Natural killer cell treated with Interleukin-12 subunit alpha and Interleukin-12 subunit beta and Interleukin-15 and Interleukin-18, amount 100 ng/mL, for 72 hours (primary cell): ENCODE results near the gene OPA1. TPM values are rescaled to one million over a fixed set of nuclear protein-coding genes. Genes with fewer than 3 reads are reported as not detected.
A peak's percentile ranks its signal among the peaks of the same experiment; 100 is the strongest.

ENCODE experiments used
- ATAC-seq, 2 donors: fragments of 150-1000 bp; cut with Tn5 transposase in 1 of 2; sonication (Bioruptor Pico), chemical (Tn5 transposase) in 1 of 2; 2 replicates each; pipeline ENCODE4 v1.10.0; 2021
- DNase-seq: peaks from one replicate; pipeline ENCODE4 v3.0.0; 2022; ENCODE audit warnings: low spot score
- H3K27ac Mint-ChIP-seq, 2 donors: 1 replicate in 1 of 2; 2 replicates in 1 of 2; pipeline ENCODE4 v1.8.0; 2022; ENCODE audit warnings: mixed read lengths in 2 of 2, mild to moderate bottlenecking in 1 of 2, moderate library complexity in 1 of 2
- H3K27me3 Mint-ChIP-seq, 2 donors: 1 replicate in 1 of 2; 2 replicates in 1 of 2; pipeline ENCODE4 v1.8.0; 2022; ENCODE audit warnings: mixed read lengths in 2 of 2
- H3K36me3 Mint-ChIP-seq: one replicate; pipeline ENCODE4 v1.8.0; 2022; ENCODE audit warnings: mixed read lengths
- H3K4me1 Mint-ChIP-seq, 2 donors: 1 replicate in 1 of 2; 2 replicates in 1 of 2; pipeline ENCODE4 v1.8.0; 2022; ENCODE audit warnings: low read depth in 2 of 2, mixed read lengths in 2 of 2, mild to moderate bottlenecking in 1 of 2
- H3K4me3 Mint-ChIP-seq: one replicate; pipeline ENCODE4 v1.8.0; 2022; ENCODE audit warnings: mixed read lengths
- H3K9me3 Mint-ChIP-seq: 2 replicates; pipeline ENCODE4 v1.8.0; 2022; ENCODE audit warnings: mixed read lengths
- total RNA-seq, 2 donors: library from RNA; stranded (reverse); gene quantifications; one replicate each; pipeline ENCODE4 v1.2.3, GENCODE V29; 2022

Gene OPA1
- total RNA-seq, 2 donors from 2014 or later = 62.3 to 84.6 TPM

GRCh38 chr3:193732391-193732790, 139.4 kb downstream of the OPA1 start:
- no peaks in the 10 kb centered on the region for H3K9me3 Mint-ChIP-seq
- DNase-seq (no peak), ATAC-seq (no peak)
- H3K27ac Mint-ChIP-seq = no peak overlapping the region
- H3K27me3 Mint-ChIP-seq = peaks cover 3 to 9% of the 10 kb centered on the region in 2 donors
- no peak overlapping the region for H3K4me3 Mint-ChIP-seq
- H3K36me3 Mint-ChIP-seq = no peaks in the 10 kb centered on the region
- H3K4me1 Mint-ChIP-seq = no peaks in the 10 kb centered on the region

- Mint-ChIP-seq H3K27ac (no peak overlapping the region), H3K4me3 (no peak overlapping the region), H3K9me3 (no peaks in the 10 kb centered on the region), H3K4me1 (no peaks in the 10 kb centered on the region), H3K27me3 (peaks cover 3 to 9% of the 10 kb centered on the region in 2 donors), H3K36me3 (no peaks in the 10 kb centered on the region)
- ATAC-seq (no peak), DNase-seq (no peak)
Observed at GRCh38 chr3:193732827-193733226, 139.8 kb downstream of the OPA1 start.

- no peak overlapping the region for H3K27ac Mint-ChIP-seq
- H3K27me3 Mint-ChIP-seq = peaks cover 0 to under 1% of the 10 kb centered on the region in 2 donors
- DNase-seq (no peak), ATAC-seq (peak in 1 of 2 donors; percentile 8)
- no peak overlapping the region for H3K4me3 Mint-ChIP-seq
- no peaks in the 10 kb centered on the region for H3K36me3 Mint-ChIP-seq
- H3K9me3 Mint-ChIP-seq = no peaks in the 10 kb centered on the region
- no peaks in the 10 kb centered on the region for H3K4me1 Mint-ChIP-seq
Observed at GRCh38 chr3:193734737-193735366, 141.8 kb downstream of the OPA1 start.

GRCh38 chr3:193735850-193736249, 142.8 kb downstream of the OPA1 start:
- ATAC-seq = no peak
- Mint-ChIP-seq H3K4me1 (no peaks in the 10 kb centered on the region), H3K9me3 (no peaks in the 10 kb centered on the region)

GRCh38 chr3:193736616-193737015, 143.6 kb downstream of the OPA1 start:
- ATAC-seq (peak; percentile 32 to 52), DNase-seq (no peak)
- no peaks in the 10 kb centered on the region for H3K4me1 Mint-ChIP-seq
- no peak overlapping the region for H3K4me3 Mint-ChIP-seq
- H3K36me3 Mint-ChIP-seq = no peaks in the 10 kb centered on the region
- no peaks in the 10 kb centered on the region for H3K9me3 Mint-ChIP-seq
- H3K27me3 Mint-ChIP-seq = peaks cover 0 to 2% of the 10 kb centered on the region in 2 donors
- no peak overlapping the region for H3K27ac Mint-ChIP-seq

More at GRCh38 chr3:193735850-193736249, 142.8 kb downstream of the OPA1 start:
- DNase-seq = no peak
- H3K36me3 Mint-ChIP-seq = no peaks in the 10 kb centered on the region
- no peak overlapping the region for H3K27ac Mint-ChIP-seq
- no peak overlapping the region for H3K4me3 Mint-ChIP-seq
- peaks cover 0 to 2% of the 10 kb centered on the region in 2 donors for H3K27me3 Mint-ChIP-seq

GRCh38 chr3:193737191-193737751, 144.3 kb downstream of the OPA1 start:
- ATAC-seq (no peak), DNase-seq (no peak)
- Mint-ChIP-seq H3K36me3 (no peaks in the 10 kb centered on the region), H3K4me1 (no peaks in the 10 kb centered on the region), H3K27me3 (peaks cover 2 to 6% of the 10 kb centered on the region in 2 donors), H3K27ac (no peak overlapping the region), H3K4me3 (no peak overlapping the region), H3K9me3 (no peaks in the 10 kb centered on the region)

- Mint-ChIP-seq H3K27ac (no peak overlapping the region), H3K4me3 (no peak overlapping the region), H3K27me3 (peaks cover 16 to 26% of the 10 kb centered on the region in 2 donors), H3K4me1 (peaks cover 0 to 8% of the 10 kb centered on the region in 2 donors), H3K36me3 (no peaks in the 10 kb centered on the region), H3K9me3 (no peaks in the 10 kb centered on the region)
- no peak for DNase-seq
- ATAC-seq = no peak
Observed at GRCh38 chr3:193742628-193743027, 149.6 kb downstream of the OPA1 start.

- no peak overlapping the region for H3K4me3 Mint-ChIP-seq
- peaks cover 17 to 32% of the 10 kb centered on the region in 2 donors for H3K27me3 Mint-ChIP-seq
- ATAC-seq = peak in 1 of 2 donors; percentile 60
- peaks cover 0 to 8% of the 10 kb centered on the region in 2 donors for H3K4me1 Mint-ChIP-seq
- no peaks in the 10 kb centered on the region for H3K36me3 Mint-ChIP-seq
- no peaks in the 10 kb centered on the region for H3K9me3 Mint-ChIP-seq
- DNase-seq = no peak
- H3K27ac Mint-ChIP-seq = no peak overlapping the region
Observed at GRCh38 chr3:193743702-193744047, 150.7 kb downstream of the OPA1 start.

- Mint-ChIP-seq H3K4me1 (peaks cover 0 to 8% of the 10 kb centered on the region in 2 donors), H3K9me3 (no peaks in the 10 kb centered on the region), H3K4me3 (no peak overlapping the region), H3K27me3 (peaks cover 21 to 38% of the 10 kb centered on the region in 2 donors), H3K36me3 (no peaks in the 10 kb centered on the region), H3K27ac (no peak overlapping the region)
- ATAC-seq (no peak), DNase-seq (no peak)
Observed at GRCh38 chr3:193744048-193744821, 151.2 kb downstream of the OPA1 start.

- no peaks in the 10 kb centered on the region for H3K36me3 Mint-ChIP-seq
- H3K9me3 Mint-ChIP-seq = no peaks in the 10 kb centered on the region
- H3K27me3 Mint-ChIP-seq = peaks cover 21 to 44% of the 10 kb centered on the region in 2 donors
- no peak for ATAC-seq
- H3K4me1 Mint-ChIP-seq = peaks cover 0 to 8% of the 10 kb centered on the region in 2 donors
- H3K27ac Mint-ChIP-seq = no peak overlapping the region
- DNase-seq = no peak
- no peak overlapping the region for H3K4me3 Mint-ChIP-seq
Observed at GRCh38 chr3:193744822-193745684, 152.0 kb downstream of the OPA1 start.

- ATAC-seq (no peak), DNase-seq (no peak)
- H3K4me3 Mint-ChIP-seq = no peak overlapping the region
- H3K27ac Mint-ChIP-seq = no peak overlapping the region
- H3K36me3 Mint-ChIP-seq = no peaks in the 10 kb centered on the region
- H3K4me1 Mint-ChIP-seq = peaks cover 0 to 8% of the 10 kb centered on the region in 2 donors
- H3K9me3 Mint-ChIP-seq = no peaks in the 10 kb centered on the region
- peaks cover 25 to 51% of the 10 kb centered on the region in 2 donors for H3K27me3 Mint-ChIP-seq
Observed at GRCh38 chr3:193746832-193747231, 153.8 kb downstream of the OPA1 start.
